Measurements from ENCODE around the gene CCL5. TPM values are rescaled to one million over a fixed set of nuclear protein-coding genes. Genes with fewer than 3 reads are reported as not detected.
"Not testable (repeated sequence)": the region's sequence is repeated elsewhere in the genome, so short reads cannot be mapped to it uniquely, and the experiment has no call there.

Gene CCL5
- total RNA-seq, 4 donors from 2014 or later: 0.55 to 2.1 (median 1.8) TPM

- Histone ChIP-seq H3K4me1 (no peaks in the 10 kb centered on the region), H3K36me3 (no peaks in the 10 kb centered on the region), H3K4me3 (no peak overlapping the region), H3K27ac (no peak overlapping the region), H3K9me3 (no peaks in the 10 kb centered on the region), H3K27me3 (peaks cover 0 to 4% (median 0%) of the 10 kb centered on the region in 3 donors)
- TF ChIP-seq POLR2A (IDR thresholded peaks at IDR 0.05): no peak
- ATAC-seq (no peak), DNase-seq (no peak)
- in situ Hi-C loops (cut with MboI; ENCODE audit: low sequenced_read_pairs in 4 of 4): no loop called here
- intact Hi-C loops (cut with DNase I; ENCODE audit: low total_unique reads): no loop called here
These were observed 20.7 kb upstream of the CCL5 start for GRCh38 chr17:35900708-35901480.

- Histone ChIP-seq H3K4me3 (no peak overlapping the region), H3K27me3 (peaks cover 0 to 4% (median 0%) of the 10 kb centered on the region in 3 donors), H3K4me1 (no peaks in the 10 kb centered on the region), H3K9me3 (no peaks in the 10 kb centered on the region), H3K36me3 (no peaks in the 10 kb centered on the region), H3K27ac (no peak overlapping the region)
- in situ Hi-C loops (cut with MboI; ENCODE audit: low sequenced_read_pairs in 4 of 4) (no loop called here), intact Hi-C loops (cut with DNase I; ENCODE audit: low total_unique reads) (no loop called here)
- DNase-seq (no peak), ATAC-seq (no peak)
- TF ChIP-seq POLR2A (IDR thresholded peaks at IDR 0.05): no peak
- TF ChIP-seq CTCF (IDR thresholded peaks at IDR 0.05 in 4 of 5, conservative IDR thresholded peaks at IDR 0.05 in 1 of 5): no peak
These were observed 20.1 kb upstream of the CCL5 start for GRCh38 chr17:35900280-35900679.

GRCh38 chr17:35898283-35899070 is 18.3 kb upstream of the CCL5 start:
- intact Hi-C loops (cut with DNase I; ENCODE audit: low total_unique reads) (no loop called here), in situ Hi-C loops (cut with MboI; ENCODE audit: low sequenced_read_pairs in 4 of 4) (no loop called here)
- no peak for DNase-seq
- peaks cover 0 to 4% (median 0%) of the 10 kb centered on the region in 3 donors for H3K27me3 ChIP-seq
- no peak for TF ChIP-seq POLR2A (IDR thresholded peaks at IDR 0.05)
- no peak for TF ChIP-seq CTCF (IDR thresholded peaks at IDR 0.05 in 4 of 5, conservative IDR thresholded peaks at IDR 0.05 in 1 of 5)
- no peaks in the 10 kb centered on the region for H3K4me1 ChIP-seq
- H3K9me3 ChIP-seq: no peaks in the 10 kb centered on the region
- H3K36me3 ChIP-seq: no peaks in the 10 kb centered on the region
- no peak overlapping the region for H3K4me3 ChIP-seq
- H3K27ac ChIP-seq: no peak overlapping the region
- ATAC-seq: no peak

- H3K4me3 ChIP-seq; H3K36me3 ChIP-seq; H3K4me1 ChIP-seq; DNase-seq; intact Hi-C loops (cut with DNase I; ENCODE audit: low total_unique reads); H3K27ac ChIP-seq; H3K27me3 ChIP-seq; ATAC-seq; H3K9me3 ChIP-seq; in situ Hi-C loops (cut with MboI; ENCODE audit: low sequenced_read_pairs in 4 of 4): not testable (repeated sequence)
These were observed 17.6 kb upstream of the CCL5 start for GRCh38 chr17:35897772-35898171.

- H3K36me3 ChIP-seq: no peaks in the 10 kb centered on the region
- TF ChIP-seq CTCF (IDR thresholded peaks at IDR 0.05 in 4 of 5, conservative IDR thresholded peaks at IDR 0.05 in 1 of 5): no peak
- TF ChIP-seq POLR2A (IDR thresholded peaks at IDR 0.05): no peak
- H3K4me1 ChIP-seq: no peaks in the 10 kb centered on the region
- H3K9me3 ChIP-seq: no peaks in the 10 kb centered on the region
- in situ Hi-C loops (cut with MboI; ENCODE audit: low sequenced_read_pairs in 4 of 4) (no loop called here), intact Hi-C loops (cut with DNase I; ENCODE audit: low total_unique reads) (no loop called here)
- ATAC-seq (no peak), DNase-seq (no peak)
- H3K27ac ChIP-seq: no peak overlapping the region
- H3K27me3 ChIP-seq: no peaks in the 10 kb centered on the region
- no peak overlapping the region for H3K4me3 ChIP-seq
These were observed 15.8 kb upstream of the CCL5 start for GRCh38 chr17:35895636-35896587.
